ENCODE results near the gene CHST11.

DNA sequence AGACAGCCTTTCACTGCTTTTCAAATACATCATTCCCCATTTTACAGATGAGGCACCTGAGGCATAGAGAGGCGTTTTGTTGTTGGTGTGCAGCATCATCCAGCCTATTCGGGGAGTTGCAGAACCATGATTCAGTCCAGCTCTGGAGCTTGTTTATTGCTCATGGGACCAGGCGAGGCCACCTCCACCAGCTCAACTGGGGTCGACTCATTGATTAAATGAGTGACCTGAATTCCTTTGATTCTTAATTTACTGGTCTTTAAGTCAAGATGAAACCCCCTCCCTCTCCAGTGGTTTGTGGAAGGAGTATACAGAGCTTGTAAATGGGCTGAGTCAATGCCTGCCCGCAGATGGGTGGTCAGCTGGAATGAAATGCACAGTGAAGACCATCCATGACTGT, 161.9 kb downstream of the CHST11 start:
- TF ChIP-seq, protein P1, sequence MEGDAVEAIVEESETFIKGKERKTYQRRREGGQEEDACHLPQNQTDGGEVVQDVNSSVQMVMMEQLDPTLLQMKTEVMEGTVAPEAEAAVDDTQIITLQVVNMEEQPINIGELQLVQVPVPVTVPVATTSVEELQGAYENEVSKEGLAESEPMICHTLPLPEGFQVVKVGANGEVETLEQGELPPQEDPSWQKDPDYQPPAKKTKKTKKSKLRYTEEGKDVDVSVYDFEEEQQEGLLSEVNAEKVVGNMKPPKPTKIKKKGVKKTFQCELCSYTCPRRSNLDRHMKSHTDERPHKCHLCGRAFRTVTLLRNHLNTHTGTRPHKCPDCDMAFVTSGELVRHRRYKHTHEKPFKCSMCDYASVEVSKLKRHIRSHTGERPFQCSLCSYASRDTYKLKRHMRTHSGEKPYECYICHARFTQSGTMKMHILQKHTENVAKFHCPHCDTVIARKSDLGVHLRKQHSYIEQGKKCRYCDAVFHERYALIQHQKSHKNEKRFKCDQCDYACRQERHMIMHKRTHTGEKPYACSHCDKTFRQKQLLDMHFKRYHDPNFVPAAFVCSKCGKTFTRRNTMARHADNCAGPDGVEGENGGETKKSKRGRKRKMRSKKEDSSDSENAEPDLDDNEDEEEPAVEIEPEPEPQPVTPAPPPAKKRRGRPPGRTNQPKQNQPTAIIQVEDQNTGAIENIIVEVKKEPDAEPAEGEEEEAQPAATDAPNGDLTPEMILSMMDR (optimal IDR thresholded peaks at IDR 0.05 in 1 of 3, IDR thresholded peaks at IDR 0.05 in 1 of 3, conservative IDR thresholded peaks at IDR 0.05 in 1 of 3; ENCODE audit: extremely low read depth in 1 of 3, insufficient read depth in 2 of 3, low read length in 3 of 3): no peak
- no peak for TF ChIP-seq EZH2 (IDR thresholded peaks at IDR 0.05; ENCODE audit: low read length)
